ENCODE data around the gene KRT6A. TPM values are rescaled to one million over a fixed set of nuclear protein-coding genes. Genes with fewer than 3 reads are reported as not detected.
"Not testable (repeated sequence)": the region's sequence is repeated elsewhere in the genome, so short reads cannot be mapped to it uniquely, and the experiment has no call there.

Gene KRT6A
- total RNA-seq, 1 donor from 2014 or later, result not detected

GRCh38 chr12:52487744-52488443 lies 5.2 kb downstream of the KRT6A start:
- DNase-seq; ATAC-seq (ENCODE audit: poor library complexity); intact Hi-C loops (cut with DNase I): not testable (repeated sequence)

GRCh38 chr12:52487211-52487610 lies 5.8 kb downstream of the KRT6A start:
- intact Hi-C loops (cut with DNase I), result no loop called here
- no peak for DNase-seq
- ATAC-seq (ENCODE audit: poor library complexity), result no peak

GRCh38 chr12:52486166-52487105 lies 6.6 kb downstream of the KRT6A start:
- intact Hi-C loops (cut with DNase I), result no loop called here

GRCh38 chr12:52480073-52480472 lies 13.0 kb downstream of the KRT6A start:
- DNase-seq, result no peak
- ATAC-seq (ENCODE audit: poor library complexity), result no peak
- intact Hi-C loops (cut with DNase I), result no loop called here

More at GRCh38 chr12:52486166-52487105, 6.6 kb downstream of the KRT6A start:
- ATAC-seq (ENCODE audit: poor library complexity), result no peak
- no peak for DNase-seq

GRCh38 chr12:52477651-52478050 lies 15.4 kb downstream of the KRT6A start:
- no peak for DNase-seq
- intact Hi-C loops (cut with DNase I), result no loop called here
- no peak for ATAC-seq (ENCODE audit: poor library complexity)

GRCh38 chr12:52474212-52474611 lies 18.8 kb downstream of the KRT6A start:
- intact Hi-C loops (cut with DNase I), result no loop called here
- DNase-seq (no peak), ATAC-seq (ENCODE audit: poor library complexity) (no peak)

- no peak for ATAC-seq (ENCODE audit: poor library complexity)
- no peak for DNase-seq
- intact Hi-C loops (cut with DNase I), result no loop called here
Measured at GRCh38 chr12:52473768-52474167, 19.3 kb downstream of the KRT6A start, which contains the start of gene KRT6C. Gene KRT6C, minus strand, starts transcription at chr12:52473805. Its CDS starts 68 bp downstream, at chr12:52473737.

- ATAC-seq (ENCODE audit: poor library complexity) (no peak), DNase-seq (no peak)
- intact Hi-C loops (cut with DNase I), result no loop called here
Measured at GRCh38 chr12:52469853-52470252, 23.2 kb downstream of the KRT6A start.

- intact Hi-C loops (cut with DNase I), result no loop called here
- ATAC-seq (ENCODE audit: poor library complexity), result no peak
- DNase-seq, result no peak
Measured at GRCh38 chr12:52464897-52465296, 28.2 kb downstream of the KRT6A start.

- intact Hi-C loops (cut with DNase I), result no loop called here
- DNase-seq, result peak; percentile 58
Measured at GRCh38 chr12:52461693-52462092, 31.4 kb downstream of the KRT6A start.

GRCh38 chr12:52458861-52459260 lies 34.2 kb downstream of the KRT6A start:
- ATAC-seq (ENCODE audit: poor library complexity) (no peak), DNase-seq (no peak)
- intact Hi-C loops (cut with DNase I), result no loop called here

More at GRCh38 chr12:52461693-52462092, 31.4 kb downstream of the KRT6A start:
- no peak for ATAC-seq (ENCODE audit: poor library complexity)

GRCh38 chr12:52455821-52456220 lies 37.2 kb downstream of the KRT6A start:
- DNase-seq (no peak), ATAC-seq (ENCODE audit: poor library complexity) (no peak)
- intact Hi-C loops (cut with DNase I), result no loop called here

- DNase-seq (no peak), ATAC-seq (ENCODE audit: poor library complexity) (no peak)
- intact Hi-C loops (cut with DNase I), result no loop called here
Measured at GRCh38 chr12:52454411-52455201, 38.5 kb downstream of the KRT6A start.

- DNase-seq, result no peak
- intact Hi-C loops (cut with DNase I), result no loop called here
- no peak for ATAC-seq (ENCODE audit: poor library complexity)
Measured at GRCh38 chr12:52452101-52452500, 41.0 kb downstream of the KRT6A start, which contains the start of gene KRT6B. Gene KRT6B, minus strand, starts transcription at chr12:52452146. Its CDS starts 68 bp downstream, at chr12:52452078.

- ATAC-seq (ENCODE audit: poor library complexity) (no peak), DNase-seq (no peak)
- intact Hi-C loops (cut with DNase I), result no loop called here
Measured at GRCh38 chr12:52448228-52448627, 44.8 kb downstream of the KRT6A start.

GRCh38 chr12:52447196-52447595 lies 45.9 kb downstream of the KRT6A start:
- DNase-seq; ATAC-seq (ENCODE audit: poor library complexity); intact Hi-C loops (cut with DNase I): not testable (repeated sequence)

GRCh38 chr12:52446367-52447045 lies 46.6 kb downstream of the KRT6A start:
- no peak for ATAC-seq (ENCODE audit: poor library complexity)
- no peak for DNase-seq
- intact Hi-C loops (cut with DNase I), result no loop called here

GRCh38 chr12:52445876-52446275 lies 47.2 kb downstream of the KRT6A start:
- intact Hi-C loops (cut with DNase I), result no loop called here
- no peak for ATAC-seq (ENCODE audit: poor library complexity)

More at GRCh38 chr12:52445876-52446275, 47.2 kb downstream of the KRT6A start:
- no peak for DNase-seq
